ENCODE results near the gene SGCG.

SGCG gene

GRCh38 chr13:23350009-23350408, 169.2 kb downstream of the SGCG start:
- Mint-ChIP-seq H3K9me3 (no peaks in the 10 kb centered on the region), H3K4me1 (no peaks in the 10 kb centered on the region), H3K27me3 (ENCODE audit: low read depth) (no peaks in the 10 kb centered on the region), H3K4me3 (no peak overlapping the region), H3K36me3 (ENCODE audit: low read depth) (peaks cover 79% of the 10 kb centered on the region), H3K27ac (peak overlapping the region; percentile 5 to 43 (median 8))
- no peak for TF ChIP-seq CTCF (IDR thresholded peaks at IDR 0.05; ENCODE audit: unreplicated experiment in 3 of 3)

GRCh38 chr13:23352161-23352560, 171.4 kb downstream of the SGCG start:
- H3K4me1 Mint-ChIP-seq = no peaks in the 10 kb centered on the region
- no peak overlapping the region for H3K4me3 Mint-ChIP-seq
- no peak overlapping the region for H3K27ac Mint-ChIP-seq
- no peaks in the 10 kb centered on the region for H3K27me3 Mint-ChIP-seq (ENCODE audit: low read depth)
- H3K36me3 Mint-ChIP-seq (ENCODE audit: low read depth) = peaks cover 72% of the 10 kb centered on the region
- no peak for TF ChIP-seq CTCF (IDR thresholded peaks at IDR 0.05; ENCODE audit: unreplicated experiment in 3 of 3)
- no peaks in the 10 kb centered on the region for H3K9me3 Mint-ChIP-seq

- Mint-ChIP-seq H3K9me3 (no peaks in the 10 kb centered on the region), H3K4me1 (no peaks in the 10 kb centered on the region)
Measured at GRCh38 chr13:23354520-23354919, 173.7 kb downstream of the SGCG start.

GRCh38 chr13:23356368-23356767, 175.6 kb downstream of the SGCG start:
- H3K27me3 Mint-ChIP-seq (ENCODE audit: low read depth) = no peaks in the 10 kb centered on the region
- no peak overlapping the region for H3K27ac Mint-ChIP-seq
- peaks cover 47% of the 10 kb centered on the region for H3K36me3 Mint-ChIP-seq (ENCODE audit: low read depth)
- H3K4me3 Mint-ChIP-seq = no peak overlapping the region
- no peaks in the 10 kb centered on the region for H3K4me1 Mint-ChIP-seq
- no peaks in the 10 kb centered on the region for H3K9me3 Mint-ChIP-seq
- no peak for TF ChIP-seq CTCF (IDR thresholded peaks at IDR 0.05; ENCODE audit: unreplicated experiment in 3 of 3)

More at GRCh38 chr13:23354520-23354919, 173.7 kb downstream of the SGCG start:
- no peak overlapping the region for H3K27ac Mint-ChIP-seq
- no peaks in the 10 kb centered on the region for H3K27me3 Mint-ChIP-seq (ENCODE audit: low read depth)
- TF ChIP-seq CTCF (IDR thresholded peaks at IDR 0.05; ENCODE audit: unreplicated experiment in 3 of 3) = no peak
- H3K4me3 Mint-ChIP-seq = no peak overlapping the region
- peaks cover 59% of the 10 kb centered on the region for H3K36me3 Mint-ChIP-seq (ENCODE audit: low read depth)

GRCh38 chr13:23357349-23357748, 176.6 kb downstream of the SGCG start:
- H3K27ac Mint-ChIP-seq = no peak overlapping the region
- H3K9me3 Mint-ChIP-seq = no peaks in the 10 kb centered on the region
- H3K4me3 Mint-ChIP-seq = no peak overlapping the region
- H3K27me3 Mint-ChIP-seq (ENCODE audit: low read depth) = no peaks in the 10 kb centered on the region
- TF ChIP-seq CTCF (IDR thresholded peaks at IDR 0.05; ENCODE audit: unreplicated experiment in 3 of 3) = no peak
- no peaks in the 10 kb centered on the region for H3K4me1 Mint-ChIP-seq
- peaks cover 41% of the 10 kb centered on the region for H3K36me3 Mint-ChIP-seq (ENCODE audit: low read depth)

GRCh38 chr13:23359882-23360281, 179.1 kb downstream of the SGCG start:
- no peaks in the 10 kb centered on the region for H3K4me1 Mint-ChIP-seq
- no peak for TF ChIP-seq CTCF (IDR thresholded peaks at IDR 0.05; ENCODE audit: unreplicated experiment in 3 of 3)
- no peaks in the 10 kb centered on the region for H3K9me3 Mint-ChIP-seq
- no peaks in the 10 kb centered on the region for H3K27me3 Mint-ChIP-seq (ENCODE audit: low read depth)
- no peak overlapping the region for H3K27ac Mint-ChIP-seq
- H3K4me3 Mint-ChIP-seq = no peak overlapping the region
- H3K36me3 Mint-ChIP-seq (ENCODE audit: low read depth) = peaks cover 44% of the 10 kb centered on the region

All from nephron (organoid).